RWPE2 (cell line): Measurements from ENCODE around the gene ATP1B4.
A peak's percentile ranks its signal among the peaks of the same experiment; 100 is the strongest.

Source experiments
- ATAC-seq: fragments of 200-7000 bp; cut with Tn5 transposase; 3 replicates; pipeline ENCODE4 v1.9.1; 2021; ENCODE audit warnings: low read depth
- DNase-seq: peaks from one replicate; pipeline ENCODE4 v3.0.0-alpha.2; 2020; ENCODE audit warnings: low spot score
- H3K27ac ChIP-seq: fragments of 450-650 bp; 2 replicates; pipeline ENCODE4 v1.5.1; 2017; ENCODE audit warnings: mild to moderate bottlenecking; ENCODE audit not compliant: poor library complexity, severe bottlenecking
- H3K27me3 ChIP-seq: fragments of 250-450 bp; sonication (Bioruptor Pico); 2 replicates; pipeline ENCODE4 v1.5.1; 2021; ENCODE audit warnings: mild to moderate bottlenecking, moderate library complexity; ENCODE audit not compliant: insufficient read depth, poor library complexity, severe bottlenecking
- H3K36me3 ChIP-seq: fragments of 250-450 bp; sonication (Bioruptor Pico); 2 replicates; pipeline ENCODE4 v1.5.1; 2020; ENCODE audit warnings: low read depth, mild to moderate bottlenecking, moderate library complexity
- H3K4me1 ChIP-seq: fragments of 250-450 bp; sonication (Bioruptor Pico); 2 replicates; pipeline ENCODE4 v1.5.1; 2021; ENCODE audit warnings: mild to moderate bottlenecking, moderate library complexity; ENCODE audit not compliant: insufficient read depth, poor library complexity, severe bottlenecking
- H3K4me3 ChIP-seq: fragments of 250-450 bp; sonication (Bioruptor Pico); 2 replicates; pipeline ENCODE4 v1.5.1; 2021; ENCODE audit warnings: mild to moderate bottlenecking, moderate library complexity; ENCODE audit not compliant: severe bottlenecking
- H3K9me3 ChIP-seq: fragments of 250-450 bp; sonication (Bioruptor Pico); 2 replicates; pipeline ENCODE4 v1.5.1; 2021; ENCODE audit warnings: mild to moderate bottlenecking, moderate library complexity; ENCODE audit not compliant: severe bottlenecking
- CTCF ChIP-seq: fragments of 450-650 bp; IDR thresholded peaks from one replicate; pipeline ENCODE4 v1.5.1; 2017; ENCODE audit warnings: mild to moderate bottlenecking, moderate library complexity; ENCODE audit not compliant: poor library complexity, severe bottlenecking

ATP1B4 gene

GRCh38 chrX:120406638-120407037, 44.7 kb downstream of the ATP1B4 start:
- no peak for TF ChIP-seq CTCF
- H3K4me3 ChIP-seq: no peak overlapping the region

GRCh38 chrX:120408168-120408567, 46.3 kb downstream of the ATP1B4 start:
- Histone ChIP-seq H3K27ac (no peak overlapping the region), H3K4me1 (no peaks in the 10 kb centered on the region), H3K27me3 (no peaks in the 10 kb centered on the region), H3K9me3 (no peaks in the 10 kb centered on the region), H3K36me3 (no peaks in the 10 kb centered on the region), H3K4me3 (no peak overlapping the region)
- TF ChIP-seq CTCF: no peak
- ATAC-seq: no peak
- DNase-seq: no peak

More at GRCh38 chrX:120406638-120407037, 44.7 kb downstream of the ATP1B4 start:
- H3K27ac ChIP-seq: no peak overlapping the region
- no peaks in the 10 kb centered on the region for H3K36me3 ChIP-seq
- no peak for DNase-seq
- H3K27me3 ChIP-seq: no peaks in the 10 kb centered on the region
- H3K9me3 ChIP-seq: no peaks in the 10 kb centered on the region
- no peaks in the 10 kb centered on the region for H3K4me1 ChIP-seq
- no peak for ATAC-seq

DNA sequence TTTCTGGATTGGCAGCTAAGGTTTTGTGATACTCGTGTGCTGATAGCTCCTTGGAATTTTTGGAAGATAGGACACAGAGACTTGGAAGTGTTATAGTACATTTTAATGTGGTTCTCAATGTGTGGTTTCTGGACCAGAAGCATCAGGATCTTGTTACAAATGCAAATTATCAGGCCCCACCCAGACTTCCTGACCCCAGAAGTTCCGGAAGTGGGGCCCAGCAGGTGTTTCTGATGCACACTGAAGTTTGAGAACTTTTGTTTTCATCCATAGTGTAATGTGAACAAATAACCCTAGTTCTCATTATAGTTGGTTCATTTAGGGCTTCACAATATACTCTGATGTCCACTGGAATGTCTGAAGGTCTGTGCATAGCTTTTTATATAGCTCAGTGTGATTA, 57.6 kb downstream of the ATP1B4 start:
- H3K27ac ChIP-seq: no peak overlapping the region
- DNase-seq: no peak

DNA sequence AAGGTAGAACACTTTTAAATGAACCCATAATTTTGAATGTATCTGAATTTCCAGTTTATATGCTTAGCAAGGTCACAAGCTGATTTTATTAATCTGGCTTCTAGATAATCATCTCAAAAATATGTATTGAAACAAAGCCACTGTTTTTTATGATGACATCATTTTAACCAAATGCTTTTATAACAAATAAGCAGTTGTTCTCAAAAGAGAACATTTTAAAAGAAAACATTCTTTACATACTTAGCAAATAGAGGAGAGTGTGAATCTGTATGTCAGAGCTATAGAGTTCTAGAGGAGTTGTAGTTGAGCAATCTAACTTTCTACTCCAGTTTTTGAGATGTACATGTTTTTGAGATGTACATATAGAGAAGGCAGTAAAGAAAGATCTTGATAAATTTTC, 64.7 kb downstream of the ATP1B4 start:
- H3K4me3 ChIP-seq: no peak overlapping the region
- no peak for DNase-seq
- ATAC-seq: peak; percentile 61; the same call in 2 of the 3 replicates
- H3K27me3 ChIP-seq: no peaks in the 10 kb centered on the region
- H3K9me3 ChIP-seq: no peaks in the 10 kb centered on the region
- peaks cover 17% of the 10 kb centered on the region for H3K4me1 ChIP-seq
- H3K36me3 ChIP-seq: no peaks in the 10 kb centered on the region
- peak overlapping the region; percentile 30 for H3K27ac ChIP-seq
- TF ChIP-seq CTCF: no peak

More for the DNA sequence above, 57.6 kb downstream of the ATP1B4 start:
- H3K4me3 ChIP-seq: no peak overlapping the region
- H3K36me3 ChIP-seq: no peaks in the 10 kb centered on the region
- no peak for ATAC-seq
- H3K27me3 ChIP-seq: no peaks in the 10 kb centered on the region
- no peaks in the 10 kb centered on the region for H3K4me1 ChIP-seq
- no peak for TF ChIP-seq CTCF
- H3K9me3 ChIP-seq: no peaks in the 10 kb centered on the region

GRCh38 chrX:120428309-120428708, 66.4 kb downstream of the ATP1B4 start:
- Histone ChIP-seq H3K9me3 (no peaks in the 10 kb centered on the region), H3K4me1 (peaks cover 17% of the 10 kb centered on the region), H3K27me3 (no peaks in the 10 kb centered on the region), H3K27ac (peak overlapping the region; percentile 30), H3K36me3 (no peaks in the 10 kb centered on the region), H3K4me3 (no peak overlapping the region)
- no peak for DNase-seq
- no peak for TF ChIP-seq CTCF
- peak; percentile 45; the same call in 1 of the 3 replicates for ATAC-seq
